A673 (cell line): ENCODE measurements around the gene SLFN5. TPM values are rescaled to one million over a fixed set of nuclear protein-coding genes. Genes with fewer than 3 reads are reported as not detected.
"Not testable (repeated sequence)": the region's sequence is repeated elsewhere in the genome, so short reads cannot be mapped to it uniquely, and the experiment has no call there.

Source experiments
- Bru-seq: library from RNA; stranded (reverse); fragments of 400-500 nt; gene quantifications from one replicate; lab custom pipeline; 2021; lab: Mats Ljungman, UMichigan
- BruChase-seq, 2 experiments: library from RNA; stranded (reverse); fragments of 400-500 nt; gene quantifications; one replicate each; lab custom pipeline; 2021; lab: Mats Ljungman, UMichigan
- BruUV-seq: library from RNA; stranded (reverse); fragments of 400-500 nt; replicated peaks from 2 replicates; lab custom pipeline; 2021; lab: Mats Ljungman, UMichigan
- CTCF ChIA-PET: fragments of 300-600 bp; sonication (Branson Sonifier 250); formaldehyde crosslinking; loops from one replicate; lab custom pipeline; 2022; ENCODE audit warnings: antibody characterized with exemption; lab: Charles Lee
- POLR2A ChIA-PET: fragments of 300-600 bp; sonication (Branson Sonifier 250); formaldehyde crosslinking; loops from one replicate; lab custom pipeline; 2022; ENCODE audit warnings: antibody characterized with exemption; ENCODE audit not compliant: low non-redundant PET; lab: Charles Lee
- DNase-seq: peaks from one replicate; pipeline ENCODE4 v3.0.0-alpha.2; 2015; ENCODE audit warnings: low spot score
- H3K27ac ChIP-seq: fragments of 200-600 bp; sonication (generic); 2 replicates; pipeline ENCODE4 v1.5.1; 2016; ENCODE audit warnings: mixed run types, low read depth, mild to moderate bottlenecking, mixed read lengths, antibody characterized with exemption, low read length; ENCODE audit not compliant: poor library complexity, severe bottlenecking
- H3K27me3 ChIP-seq: fragments of 200-600 bp; sonication (generic); replicated peaks from 2 replicates; pipeline ENCODE4 v1.6.1; 2017; ENCODE audit warnings: mixed run types, low read depth, mild to moderate bottlenecking, mixed read lengths, antibody characterized with exemption, low read length; ENCODE audit not compliant: insufficient read depth, poor library complexity
- H3K36me3 ChIP-seq: fragments of 200-600 bp; sonication (generic); 2 replicates; pipeline ENCODE4 v1.6.1; 2016; ENCODE audit warnings: mixed run types, mild to moderate bottlenecking, mixed read lengths, antibody characterized with exemption, low read length; ENCODE audit not compliant: insufficient read depth, poor library complexity, severe bottlenecking
- H3K4me1 ChIP-seq: fragments of 200-600 bp; sonication (generic); 2 replicates; pipeline ENCODE4 v1.6.1; 2017; ENCODE audit warnings: mixed run types, mild to moderate bottlenecking, mixed read lengths, antibody characterized with exemption, low read length; ENCODE audit not compliant: insufficient read depth, poor library complexity, severe bottlenecking
- H3K4me3 ChIP-seq: fragments of 200-600 bp; sonication (generic); 2 replicates; pipeline ENCODE4 v1.5.1; 2016; ENCODE audit warnings: low read depth, mixed run types, mild to moderate bottlenecking, mixed read lengths, low read length; ENCODE audit not compliant: poor library complexity, severe bottlenecking
- H3K9me3 ChIP-seq: fragments of 200-600 bp; sonication (generic); 2 replicates; pipeline ENCODE4 v1.6.1; 2016; ENCODE audit warnings: mixed run types, low read depth, mild to moderate bottlenecking, mixed read lengths, antibody characterized with exemption, low read length; ENCODE audit not compliant: poor library complexity, severe bottlenecking
- EZH2 ChIP-seq: fragments of 200-600 bp; sonication (generic); IDR thresholded peaks from 2 replicates; pipeline ENCODE4 v1.6.1; 2017; ENCODE audit warnings: borderline replicate concordance, low read depth, mild to moderate bottlenecking, mixed read lengths, antibody characterized with exemption, low read length; ENCODE audit not compliant: poor library complexity, severe bottlenecking
- intact Hi-C: fragments of 100-400 bp; cut with micrococcal nuclease; formaldehyde crosslinking; loops from one replicate; pipeline ENCODE4 v1.10.0; 2022; ENCODE audit not compliant: unreplicated experiment
- long read RNA-seq: library from polyadenylated mRNA; stranded (forward); transcript quantifications from one replicate; pipeline ENCODE4 v2.0.0, GENCODE V29; 2022
- total RNA-seq: library from RNA; stranded (reverse); gene quantifications from 2 replicates; pipeline ENCODE4 v1.2.3, GENCODE V29; 2021
- TF ChIP-seq, protein P1 (sequence below): fragments of 300-800, 200-600 bp; sonication (generic); conservative IDR thresholded peaks from 2 replicates; pipeline ENCODE4 v1.5.1; 2017; ENCODE audit warnings: low read depth, mild to moderate bottlenecking, antibody characterized with exemption, low read length, moderate library complexity, mixed read lengths

Gene SLFN5
- total RNA-seq (5.2 and 5.3 TPM in 2 replicates), Bru-seq, nascent RNA (percentile 57 among the genes with signal in this experiment), BruChase-seq, experiment 1, labeled RNA remaining after a 2-hour chase (percentile 54 among the genes with signal in this experiment), BruChase-seq, experiment 2, labeled RNA remaining after a 6-hour chase (percentile 56 among the genes with signal in this experiment)
- long read RNA-seq, full-length matches to known transcripts, result 2 of 2 reads
- long read RNA-seq, partial matches to known transcripts, result 0 of 2 reads
- long read RNA-seq, other reads (novel, unspliced or antisense), result 0 of 2 reads

DNA sequence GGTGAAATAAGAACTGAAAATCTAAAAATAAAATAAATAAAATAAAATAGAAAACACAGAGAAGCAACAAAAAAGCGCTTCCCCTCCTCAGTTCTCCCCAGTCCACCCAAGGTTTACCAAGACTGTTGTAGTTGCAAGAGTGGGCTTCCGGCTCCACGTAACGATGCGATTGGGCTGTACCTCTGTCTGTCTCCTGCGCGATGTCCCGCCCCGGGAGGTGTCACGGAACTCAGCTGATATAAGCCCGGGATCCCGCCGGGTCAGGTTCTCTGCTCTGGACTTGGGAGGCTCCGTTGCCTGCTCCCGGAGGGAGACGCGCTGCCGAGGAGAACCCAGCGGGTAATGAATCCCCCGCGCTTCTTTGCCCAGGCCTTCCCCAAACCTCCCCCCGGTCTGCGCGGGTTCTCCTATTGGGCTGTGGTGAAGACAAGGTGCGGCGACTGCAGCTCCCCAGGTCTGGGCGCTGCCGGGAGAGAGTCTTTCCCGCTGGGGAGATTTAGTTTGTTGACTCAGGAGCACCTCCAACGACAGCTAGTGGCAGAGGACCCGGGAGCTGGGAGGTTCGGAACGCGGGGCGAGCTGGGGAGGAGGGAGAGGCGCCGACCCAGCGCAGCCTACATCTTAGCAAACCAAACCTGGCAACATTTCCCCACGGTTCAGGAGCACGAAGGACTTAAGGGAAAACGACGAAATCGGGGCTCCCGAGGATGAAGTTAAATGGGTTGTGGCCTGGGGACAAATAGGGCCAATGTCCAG is at the start of gene SLFN5:
SLFN5 (plus strand) TSS at position 268 of the 756 bp plus-strand sequence. CDS start 15,619 bp downstream, outside the sequence.
- H3K36me3 ChIP-seq, result no peaks in the 10 kb centered on the region
- no peaks in the 10 kb centered on the region for H3K9me3 ChIP-seq
- ChIA-PET POLR2A (no interaction called here), CTCF (no interaction called here)
- H3K4me3 ChIP-seq, result peak within 1 kb of the TSS; percentile 76
- H3K27ac ChIP-seq, result peak within 1 kb of the TSS; percentile 74
- intact Hi-C loops, result no loop called here
- peaks cover 15% of the 10 kb centered on the region for H3K4me1 ChIP-seq
- BruUV-seq, result TSS peak; percentile 78
- DNase-seq, result peak; percentile 80
- no peaks in the 10 kb centered on the region for H3K27me3 ChIP-seq
- TF ChIP-seq EZH2, result no peak
- TF ChIP-seq, protein P1, sequence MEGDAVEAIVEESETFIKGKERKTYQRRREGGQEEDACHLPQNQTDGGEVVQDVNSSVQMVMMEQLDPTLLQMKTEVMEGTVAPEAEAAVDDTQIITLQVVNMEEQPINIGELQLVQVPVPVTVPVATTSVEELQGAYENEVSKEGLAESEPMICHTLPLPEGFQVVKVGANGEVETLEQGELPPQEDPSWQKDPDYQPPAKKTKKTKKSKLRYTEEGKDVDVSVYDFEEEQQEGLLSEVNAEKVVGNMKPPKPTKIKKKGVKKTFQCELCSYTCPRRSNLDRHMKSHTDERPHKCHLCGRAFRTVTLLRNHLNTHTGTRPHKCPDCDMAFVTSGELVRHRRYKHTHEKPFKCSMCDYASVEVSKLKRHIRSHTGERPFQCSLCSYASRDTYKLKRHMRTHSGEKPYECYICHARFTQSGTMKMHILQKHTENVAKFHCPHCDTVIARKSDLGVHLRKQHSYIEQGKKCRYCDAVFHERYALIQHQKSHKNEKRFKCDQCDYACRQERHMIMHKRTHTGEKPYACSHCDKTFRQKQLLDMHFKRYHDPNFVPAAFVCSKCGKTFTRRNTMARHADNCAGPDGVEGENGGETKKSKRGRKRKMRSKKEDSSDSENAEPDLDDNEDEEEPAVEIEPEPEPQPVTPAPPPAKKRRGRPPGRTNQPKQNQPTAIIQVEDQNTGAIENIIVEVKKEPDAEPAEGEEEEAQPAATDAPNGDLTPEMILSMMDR, result no peak

DNA sequence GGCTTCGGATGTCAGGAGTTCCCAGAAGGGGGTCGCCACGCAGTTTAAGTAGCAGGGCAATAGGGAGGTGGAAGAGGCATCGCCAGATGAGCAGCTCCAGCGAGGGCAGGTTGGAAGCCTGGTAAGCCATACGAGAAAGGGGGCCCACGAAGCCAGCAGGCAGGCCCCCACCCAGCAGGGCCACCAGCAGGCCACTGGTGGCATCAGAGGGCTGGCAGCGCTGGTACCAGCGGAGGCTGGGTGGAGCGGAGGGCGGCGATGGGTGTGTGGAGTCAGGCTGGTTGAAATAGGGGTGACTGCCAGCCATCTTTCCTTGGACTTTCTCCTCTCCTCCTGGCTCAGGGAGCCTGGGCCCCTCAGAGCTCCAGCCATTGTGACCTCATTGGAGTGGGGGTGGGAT is 48.9 kb upstream of the SLFN5 start, which contains the start of gene SLC35G3:
SLC35G3 (minus strand) TSS at position 393 of the 400 bp plus-strand sequence; CDS start at position 307, 86 bp downstream.
- H3K9me3 ChIP-seq, intact Hi-C loops, H3K27me3 ChIP-seq, H3K4me3 ChIP-seq, CTCF ChIA-PET, H3K36me3 ChIP-seq, H3K27ac ChIP-seq, DNase-seq, BruUV-seq, POLR2A ChIA-PET, H3K4me1 ChIP-seq: not testable (repeated sequence)

DNA sequence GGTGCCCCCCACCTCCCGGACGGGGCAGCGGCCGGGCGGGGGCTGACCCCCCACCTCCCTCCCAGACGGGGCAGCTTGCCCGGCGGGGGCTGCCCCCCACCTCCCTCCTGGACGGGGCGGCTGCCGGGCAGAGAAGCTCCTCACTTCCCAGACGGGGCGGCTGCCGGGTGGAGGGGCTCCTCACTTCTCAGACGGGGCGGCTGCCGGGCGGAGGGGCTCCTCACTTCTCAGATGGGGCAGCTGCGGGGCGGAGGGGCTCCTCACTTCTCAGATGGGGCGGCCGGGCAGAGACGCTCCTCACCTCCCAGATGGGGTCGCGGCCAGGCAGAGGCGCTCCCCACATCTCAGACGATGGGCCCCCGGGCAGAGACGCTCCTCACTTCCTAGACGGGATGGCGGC is 47.8 kb upstream of the SLFN5 start:
- H3K4me3 ChIP-seq, intact Hi-C loops, DNase-seq, H3K27me3 ChIP-seq, H3K27ac ChIP-seq, H3K36me3 ChIP-seq, CTCF ChIA-PET, H3K4me1 ChIP-seq, H3K9me3 ChIP-seq, POLR2A ChIA-PET, BruUV-seq: not testable (repeated sequence)

DNA sequence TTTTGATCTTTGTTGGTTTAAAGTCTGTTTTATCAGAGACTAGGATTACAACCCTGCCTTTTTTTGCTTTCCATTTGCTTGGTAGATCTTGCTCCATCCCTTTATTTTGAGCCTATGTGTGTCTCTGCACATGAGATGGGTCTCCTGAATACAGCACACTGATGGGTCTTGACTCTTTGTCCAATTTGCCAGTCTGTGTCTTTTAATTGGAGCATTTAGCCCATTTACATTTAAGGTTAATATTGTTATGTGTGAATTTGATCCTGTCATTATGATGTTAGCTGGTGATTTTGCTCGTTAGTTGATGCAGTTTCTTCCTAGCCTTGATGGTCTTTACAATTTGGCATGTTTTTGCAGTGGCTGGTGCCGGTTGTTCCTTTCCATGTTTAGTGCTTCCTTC is 40.3 kb upstream of the SLFN5 start:
- H3K27ac ChIP-seq, H3K4me3 ChIP-seq, H3K4me1 ChIP-seq, POLR2A ChIA-PET, DNase-seq, H3K9me3 ChIP-seq, BruUV-seq, H3K27me3 ChIP-seq, intact Hi-C loops, H3K36me3 ChIP-seq, CTCF ChIA-PET: not testable (repeated sequence)
